SIG-M5 (cell line): ENCODE measurements around the gene KL.

Source experiments
- DNase-seq: peaks from one replicate; lab custom pipeline; 2025; lab: John Stamatoyannopoulos, UW

Gene KL

GRCh38 chr13:33111414-33112110, 95.3 kb downstream of the KL start:
- no peak for DNase-seq

GRCh38 chr13:33112766-33113165, 96.5 kb downstream of the KL start:
- no peak for DNase-seq

GRCh38 chr13:33114146-33114545, 97.9 kb downstream of the KL start:
- no peak for DNase-seq

GRCh38 chr13:33115274-33115673, 99.1 kb downstream of the KL start:
- DNase-seq: no peak
